Left lung (tissue), 10 donors: ENCODE measurements around the gene MSI1. TPM values are rescaled to one million over a fixed set of nuclear protein-coding genes. Genes with fewer than 3 reads are reported as not detected.

Source experiments
- ATAC-seq: fragments of 200-7000 bp; cut with Tn5 transposase; one replicate; pipeline ENCODE4 v1.9.1; 2020; ENCODE audit warnings: moderate library complexity
- DNase-seq, 4 donors: peaks; one replicate each; pipeline ENCODE4 v3.0.0-alpha.2; 2013 to 2020
- H3K27ac ChIP-seq, 2 donors: fragments of 200-600 bp; sonication (generic) in 1 of 2; one replicate each; pipeline versions ENCODE4 v1.5.0 to v1.8.0; 2020 to 2021
- H3K27me3 ChIP-seq, 2 donors: fragments of 200-600 bp; sonication (generic) in 1 of 2; one replicate each; pipeline versions ENCODE4 v1.5.0 to v1.8.0; 2020 to 2021
- H3K36me3 ChIP-seq, 2 donors: fragments of 200-600 bp; sonication (generic) in 1 of 2; one replicate each; pipeline versions ENCODE4 v1.5.0 to v1.8.0; 2020 to 2021
- H3K4me1 ChIP-seq, 2 donors: fragments of 200-600 bp; one replicate each; pipeline ENCODE4 v1.8.0; 2021
- H3K4me3 ChIP-seq, 2 donors: fragments of 200-600 bp; sonication (generic) in 1 of 2; one replicate each; pipeline versions ENCODE4 v1.5.0 to v1.8.0; 2020 to 2021; ENCODE audit warnings: mild to moderate bottlenecking in 1 of 2
- H3K9me3 ChIP-seq, 2 donors: fragments of 200-600 bp; sonication (generic) in 1 of 2; one replicate each; pipeline versions ENCODE4 v1.5.0 to v1.8.0; 2020 to 2021
- intact Hi-C, 2 donors: fragments of 100-400 bp; cut with DNase I; formaldehyde crosslinking; loops; one replicate each; pipeline versions ENCODE4 v1.11.2 to v1.14.2; 2022
- polyA plus RNA-seq, 6 donors: library from polyadenylated mRNA; unstranded; fragments of 120-200 nt; gene quantifications; one replicate each; pipeline ENCODE4 v1.2.1, GENCODE V29; 2013; ENCODE audit not compliant: insufficient read length in 6 of 6
- total RNA-seq, 2 donors: library from RNA; stranded (reverse); fragmentation: NEBNext Ultra II Directional; extraction: Animal tissue kit (Norgen Biotek cat#: 25700); gene quantifications; one replicate each; pipeline ENCODE4 v1.2.1, GENCODE V29; 2021
- TF ChIP-seq, protein P1 (sequence below), 2 donors: fragments of 200-600 bp; sonication (generic) in 1 of 2; IDR thresholded peaks; one replicate each; pipeline versions ENCODE4 v1.5.0 to v1.8.0; 2021; ENCODE audit warnings: antibody characterized with exemption in 2 of 2
- donor health status: DM: no; HTN: yes; CAD: no.
- donor health status: DM: no; HTN: no; CAD: no.

Gene MSI1
- total and polyA plus RNA-seq, 8 donors: 0.60 to 19.3 (median 16.5) TPM

DNA sequence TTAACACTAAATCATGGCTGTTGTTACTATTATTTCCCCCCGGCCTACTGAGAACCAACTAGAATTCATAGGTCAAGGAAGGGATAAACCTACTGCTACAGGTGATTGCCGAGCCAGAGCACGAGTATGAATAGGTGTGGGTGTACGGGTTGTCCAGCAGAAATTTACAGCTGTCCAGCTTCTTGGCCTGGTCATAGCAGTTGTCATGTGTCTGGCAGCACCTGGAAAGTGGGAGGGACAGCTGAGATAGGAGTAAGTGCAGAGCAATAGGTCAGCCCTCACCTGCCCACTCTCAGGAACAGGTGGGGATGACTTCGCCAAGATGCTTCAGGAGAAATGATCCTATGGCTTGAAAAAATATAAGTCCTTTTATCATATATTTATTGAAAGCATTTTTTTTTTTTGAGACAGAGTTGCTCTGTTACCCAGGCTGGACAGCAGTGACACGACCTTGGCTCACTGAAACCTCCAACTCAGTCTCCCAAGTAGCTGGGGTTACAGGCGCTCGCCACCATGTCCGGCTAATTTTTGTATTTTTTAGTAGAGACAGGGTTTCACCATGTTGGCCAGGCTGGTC is 44.0 kb downstream of the MSI1 start:
- H3K9me3 ChIP-seq: no peaks in the 10 kb centered on the region
- no peak for ATAC-seq
- intact Hi-C loops: no loop called here

DNA sequence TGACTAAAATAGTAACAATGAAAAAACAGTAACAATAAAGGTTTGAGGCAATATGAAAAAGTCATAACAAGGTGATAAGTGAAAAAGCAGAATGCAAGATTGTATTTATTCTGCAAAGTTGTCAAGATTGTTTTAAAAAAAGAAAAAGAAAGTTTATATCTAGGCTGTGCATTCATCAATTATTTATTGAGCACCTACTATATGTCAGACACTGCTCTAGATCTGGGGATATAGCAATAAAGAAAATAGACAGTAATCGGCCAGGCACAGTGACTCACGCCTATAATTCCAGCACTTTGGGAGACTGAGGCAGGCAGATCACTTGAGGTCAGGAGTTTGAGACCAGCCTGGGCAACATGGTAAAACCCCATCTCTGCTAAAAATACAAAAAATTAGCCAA is 45.2 kb downstream of the MSI1 start:
- DNase-seq (no peak), ATAC-seq (no peak)
- Histone ChIP-seq H3K9me3 (no peaks in the 10 kb centered on the region), H3K27ac (no peak overlapping the region), H3K4me1 (peaks cover 3 to 12% of the 10 kb centered on the region in 2 donors), H3K4me3 (no peak overlapping the region), H3K27me3 (no peaks in the 10 kb centered on the region), H3K36me3 (no peaks in the 10 kb centered on the region)
- intact Hi-C loops: no loop called here
- TF ChIP-seq, protein P1, sequence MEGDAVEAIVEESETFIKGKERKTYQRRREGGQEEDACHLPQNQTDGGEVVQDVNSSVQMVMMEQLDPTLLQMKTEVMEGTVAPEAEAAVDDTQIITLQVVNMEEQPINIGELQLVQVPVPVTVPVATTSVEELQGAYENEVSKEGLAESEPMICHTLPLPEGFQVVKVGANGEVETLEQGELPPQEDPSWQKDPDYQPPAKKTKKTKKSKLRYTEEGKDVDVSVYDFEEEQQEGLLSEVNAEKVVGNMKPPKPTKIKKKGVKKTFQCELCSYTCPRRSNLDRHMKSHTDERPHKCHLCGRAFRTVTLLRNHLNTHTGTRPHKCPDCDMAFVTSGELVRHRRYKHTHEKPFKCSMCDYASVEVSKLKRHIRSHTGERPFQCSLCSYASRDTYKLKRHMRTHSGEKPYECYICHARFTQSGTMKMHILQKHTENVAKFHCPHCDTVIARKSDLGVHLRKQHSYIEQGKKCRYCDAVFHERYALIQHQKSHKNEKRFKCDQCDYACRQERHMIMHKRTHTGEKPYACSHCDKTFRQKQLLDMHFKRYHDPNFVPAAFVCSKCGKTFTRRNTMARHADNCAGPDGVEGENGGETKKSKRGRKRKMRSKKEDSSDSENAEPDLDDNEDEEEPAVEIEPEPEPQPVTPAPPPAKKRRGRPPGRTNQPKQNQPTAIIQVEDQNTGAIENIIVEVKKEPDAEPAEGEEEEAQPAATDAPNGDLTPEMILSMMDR (IDR thresholded peaks at IDR 0.05): no peak

More for the DNA sequence above, 44.0 kb downstream of the MSI1 start:
- Histone ChIP-seq H3K36me3 (no peaks in the 10 kb centered on the region), H3K4me3 (no peak overlapping the region), H3K27ac (no peak overlapping the region), H3K4me1 (peaks cover 3 to 12% of the 10 kb centered on the region in 2 donors), H3K27me3 (no peaks in the 10 kb centered on the region)
- TF ChIP-seq, protein P1 (IDR thresholded peaks at IDR 0.05): no peak
- no peak for DNase-seq

DNA sequence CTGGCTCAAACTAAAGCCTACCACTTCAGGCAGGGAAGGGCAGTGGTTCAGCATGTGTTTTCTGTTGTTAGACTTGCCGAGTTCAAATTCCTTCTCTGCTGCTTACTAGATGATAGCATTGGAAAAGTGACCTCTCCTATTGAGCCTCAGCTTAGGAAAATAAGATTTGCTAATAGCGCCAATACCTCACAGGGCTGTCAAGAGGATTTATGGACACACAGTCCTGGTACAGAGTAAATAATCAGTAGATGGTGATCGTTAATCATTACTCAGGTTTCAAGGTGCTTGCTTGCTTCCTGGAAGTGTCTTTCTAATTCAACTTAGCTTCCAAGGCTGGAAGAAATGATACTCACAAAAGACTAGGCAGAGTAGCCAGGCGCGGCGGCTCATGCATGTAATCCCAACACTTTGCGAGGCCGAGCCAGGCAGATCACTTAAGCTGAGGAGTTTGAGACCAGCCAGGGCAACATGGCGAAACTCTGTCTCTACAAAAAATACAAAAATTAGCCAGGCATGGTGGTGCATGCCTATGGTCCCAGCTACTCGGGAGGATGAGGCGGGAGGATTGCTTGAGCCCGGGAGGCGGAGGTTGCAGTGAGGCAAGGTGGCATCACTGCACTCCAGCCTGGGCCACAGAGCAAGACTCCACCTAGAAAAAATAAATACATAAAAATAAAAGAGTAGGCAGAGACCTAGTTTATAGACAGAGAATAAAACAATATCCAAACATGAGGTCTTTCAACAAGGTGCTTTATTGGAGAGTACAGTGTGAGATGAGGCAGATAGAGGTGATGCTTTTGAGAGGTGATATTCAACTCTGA is 47.4 kb downstream of the MSI1 start:
- H3K27ac ChIP-seq: peak overlapping the region; percentile 28 to 33
- no peaks in the 10 kb centered on the region for H3K27me3 ChIP-seq
- no peak for DNase-seq
- H3K4me3 ChIP-seq: no peak overlapping the region
- TF ChIP-seq, protein P1 (IDR thresholded peaks at IDR 0.05): no peak
- intact Hi-C loops: no loop called here
- no peaks in the 10 kb centered on the region for H3K36me3 ChIP-seq
- H3K9me3 ChIP-seq: no peaks in the 10 kb centered on the region
- peaks cover 3 to 23% of the 10 kb centered on the region in 2 donors for H3K4me1 ChIP-seq
- peak; percentile 19 for ATAC-seq

DNA sequence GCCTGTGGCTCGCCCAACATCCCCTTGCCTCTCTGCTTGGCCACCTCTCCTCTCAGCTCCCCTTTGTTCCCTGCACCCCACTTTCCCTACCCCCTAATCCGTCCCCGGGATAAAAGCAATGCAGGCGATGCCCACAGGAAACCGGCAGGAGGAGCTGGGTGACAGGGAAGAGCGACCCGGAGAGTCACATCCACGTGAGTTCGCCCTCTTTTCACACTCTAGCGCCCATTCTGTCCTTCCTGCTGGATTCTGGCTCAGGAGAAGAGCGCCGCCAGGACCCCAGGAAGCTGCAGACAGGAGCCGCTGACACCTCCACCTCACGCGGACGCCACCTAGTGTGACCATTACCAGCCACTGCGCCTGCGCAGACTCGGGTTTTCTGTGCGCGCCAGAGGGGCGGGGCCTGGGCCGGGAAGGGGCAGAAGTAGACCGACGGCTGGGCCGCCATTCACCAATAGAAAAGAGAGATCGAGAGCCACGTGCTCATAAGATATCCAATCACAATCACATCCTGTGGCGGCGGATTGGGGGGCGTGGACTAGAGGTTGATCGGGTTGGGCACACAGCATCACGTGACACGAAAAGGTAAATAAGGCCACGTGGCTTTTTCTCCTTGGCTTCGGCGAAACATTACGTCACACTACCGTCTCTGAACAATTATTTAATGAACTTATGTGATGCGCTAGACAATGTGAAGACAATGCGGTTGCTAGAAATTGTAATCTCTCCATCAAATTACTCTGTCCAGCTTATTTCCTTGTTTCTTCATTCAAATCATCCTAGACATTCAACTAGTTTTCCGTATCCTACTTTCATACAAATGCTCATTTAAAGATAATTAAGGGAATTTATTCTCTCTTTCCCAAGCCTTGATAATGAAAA is 51.5 kb downstream of the MSI1 start:
- intact Hi-C loops: no loop called here
- TF ChIP-seq, protein P1 (IDR thresholded peaks at IDR 0.05): peak; percentile 33 to 54
- no peaks in the 10 kb centered on the region for H3K36me3 ChIP-seq

More for the DNA sequence above, 51.5 kb downstream of the MSI1 start:
- Histone ChIP-seq H3K27me3 (no peaks in the 10 kb centered on the region), H3K9me3 (no peaks in the 10 kb centered on the region), H3K4me3 (peak overlapping the region; percentile 42 to 56), H3K27ac (peak overlapping the region; percentile 84 to 85), H3K4me1 (peaks cover 0 to 15% of the 10 kb centered on the region in 2 donors)
- peak; percentile 98 for ATAC-seq
- peak; percentile 94 to 99 (median 98) for DNase-seq
